Amniotic stem cell (primary cell): Measurements from ENCODE around the gene FAAP20.
"Not testable (repeated sequence)": the region's sequence is repeated elsewhere in the genome, so short reads cannot be mapped to it uniquely, and the experiment has no call there.

Experiments used
- DNase-seq: peaks from one replicate; lab custom pipeline; 2025; lab: John Stamatoyannopoulos, UW

The FAAP20 gene

DNA sequence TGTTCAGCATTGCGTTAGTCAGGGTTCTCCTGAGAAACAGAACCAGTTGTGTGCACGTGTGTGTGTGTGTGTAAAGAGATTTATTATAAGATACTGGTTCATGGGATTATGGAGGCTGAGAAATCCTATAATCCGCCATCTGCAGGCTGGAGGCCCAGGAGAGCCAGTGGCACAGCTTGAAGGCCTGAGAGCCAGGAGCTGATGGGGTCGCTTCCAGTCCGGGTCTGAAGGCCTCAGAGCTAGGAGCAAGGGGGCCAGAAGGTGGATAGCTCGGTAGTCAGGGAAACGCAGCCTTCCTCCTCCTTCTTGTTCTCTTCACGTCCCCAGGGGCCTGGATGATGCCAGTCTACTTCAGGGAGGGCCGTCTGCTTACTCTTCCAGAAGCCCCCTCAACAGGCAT lies 37.7 kb downstream of the FAAP20 start:
- DNase-seq, result no peak

- no peak for DNase-seq
These were observed 38.8 kb downstream of the FAAP20 start for GRCh38 chr1:2155788-2156187.

GRCh38 chr1:2155147-2155598 lies 39.4 kb downstream of the FAAP20 start:
- DNase-seq, result no peak

GRCh38 chr1:2154022-2154421 lies 40.5 kb downstream of the FAAP20 start:
- DNase-seq, result no peak

- no peak for DNase-seq
These were observed 41.6 kb downstream of the FAAP20 start for GRCh38 chr1:2152954-2153353.

- DNase-seq, result no peak
These were observed 42.7 kb downstream of the FAAP20 start for GRCh38 chr1:2151911-2152310.

DNA sequence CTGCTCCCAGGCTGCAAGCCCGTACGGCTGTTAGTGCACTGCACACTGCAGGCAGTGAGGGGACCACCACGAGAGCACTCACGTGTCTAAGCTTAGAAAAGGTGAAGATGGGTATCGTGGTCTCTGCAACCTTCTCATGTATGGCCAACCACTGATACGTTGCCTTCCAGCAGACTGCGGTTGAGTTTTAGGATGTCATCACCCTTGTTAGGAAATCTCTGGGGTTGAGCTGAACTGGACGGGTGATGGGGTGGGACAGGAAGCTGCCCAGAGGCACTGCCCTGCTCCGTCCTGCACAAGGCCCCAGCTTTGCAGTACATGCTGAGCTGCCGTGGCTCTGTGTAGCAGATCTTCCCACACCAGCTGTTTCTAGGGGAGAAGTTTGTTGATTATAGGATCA lies 43.3 kb downstream of the FAAP20 start:
- DNase-seq, result no peak

DNA sequence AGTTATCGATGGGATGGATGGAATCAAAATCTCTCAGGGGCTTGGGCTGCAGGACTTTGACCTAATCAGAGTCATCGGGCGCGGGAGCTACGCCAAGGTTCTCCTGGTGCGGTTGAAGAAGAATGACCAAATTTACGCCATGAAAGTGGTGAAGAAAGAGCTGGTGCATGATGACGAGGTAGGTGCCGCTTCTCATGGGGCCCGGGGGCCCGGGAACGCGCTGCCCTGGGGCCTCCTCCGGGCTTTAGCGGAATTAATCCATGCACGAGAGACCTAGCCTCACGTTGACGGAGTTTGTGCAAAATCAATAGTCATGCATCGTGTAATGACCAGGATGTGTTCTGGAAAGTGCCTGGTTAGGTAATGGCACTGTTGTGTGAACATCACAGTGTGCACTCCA lies 43.8 kb downstream of the FAAP20 start:
- DNase-seq, result no peak

GRCh38 chr1:2148691-2149090 lies 45.9 kb downstream of the FAAP20 start:
- DNase-seq, result no peak

- DNase-seq, result not testable (repeated sequence)
These were observed 46.7 kb downstream of the FAAP20 start for GRCh38 chr1:2147869-2148268.

- DNase-seq, result no peak
These were observed 47.6 kb downstream of the FAAP20 start for GRCh38 chr1:2146836-2147517.

DNA sequence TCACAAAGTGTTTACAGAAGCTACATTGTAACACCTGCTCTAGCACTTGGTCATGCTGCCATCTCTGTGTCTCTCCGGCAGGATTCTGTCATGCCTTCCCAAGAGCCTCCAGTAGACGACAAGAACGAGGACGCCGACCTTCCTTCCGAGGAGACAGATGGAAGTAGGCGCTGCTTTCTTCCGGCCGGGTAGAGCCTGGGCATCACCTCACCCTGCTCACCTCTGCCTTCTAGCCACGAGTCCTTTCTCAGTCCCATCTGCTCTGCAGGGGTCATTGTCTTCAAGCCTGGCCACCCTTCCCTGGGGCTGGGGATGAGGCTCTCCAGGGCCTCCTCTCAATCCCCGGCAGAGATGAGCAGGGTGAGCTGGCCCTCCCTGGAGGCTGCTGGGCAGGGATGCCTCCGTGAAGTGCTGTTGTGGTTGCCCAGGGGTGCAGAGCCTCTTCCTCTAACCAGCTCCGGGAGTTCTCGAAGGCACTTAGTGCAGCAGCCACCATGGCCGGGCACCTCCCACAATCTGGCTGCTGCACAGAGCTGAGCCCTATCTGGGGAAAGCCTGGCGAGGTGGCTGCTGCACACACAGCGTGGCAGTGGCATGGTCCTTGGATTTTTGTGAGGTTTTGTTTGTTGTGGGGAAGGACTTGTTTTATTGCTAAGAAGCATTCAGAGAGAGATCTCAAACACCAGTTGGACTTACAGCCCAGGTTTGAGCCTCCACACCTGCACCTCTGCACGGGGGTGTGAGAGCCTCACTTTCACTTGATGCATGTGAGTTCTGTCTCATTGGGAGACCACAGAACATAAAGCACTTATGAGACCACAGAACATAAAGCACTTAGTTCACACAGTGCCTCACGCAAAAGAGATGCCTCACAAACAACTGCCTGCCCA lies 48.4 kb downstream of the FAAP20 start:
- no peak for DNase-seq

DNA sequence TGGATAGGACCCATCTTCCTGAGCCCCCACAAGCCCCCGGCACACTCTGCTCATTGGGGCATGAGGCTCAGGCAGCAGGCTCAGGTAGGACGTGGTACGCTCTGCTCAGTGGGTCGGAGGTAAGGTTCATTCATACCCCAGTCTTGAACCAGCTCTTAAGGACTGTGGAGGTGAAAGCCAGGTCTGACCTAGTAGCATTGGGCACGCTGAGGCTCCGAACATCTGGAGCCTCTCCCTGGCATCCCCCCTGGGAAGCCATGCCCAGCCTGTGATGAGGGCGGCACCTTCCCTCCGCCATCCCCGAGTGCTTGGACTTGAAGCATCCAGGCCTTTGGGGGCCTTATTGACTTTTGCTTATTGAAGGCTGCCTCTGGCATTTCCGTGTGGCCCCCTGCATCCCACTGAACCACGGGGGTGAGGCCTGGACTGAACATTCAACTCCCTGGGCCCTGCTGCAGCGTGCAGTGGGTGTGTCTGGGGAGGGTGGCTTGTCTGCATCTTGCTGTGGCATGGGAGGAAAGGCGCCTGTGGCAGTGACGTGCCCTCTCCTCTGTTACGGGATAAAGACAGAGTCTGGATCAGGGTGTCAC lies 50.0 kb downstream of the FAAP20 start:
- DNase-seq, result no peak

- no peak for DNase-seq
These were observed 50.6 kb downstream of the FAAP20 start for GRCh38 chr1:2143814-2144500.

GRCh38 chr1:2141025-2141424 lies 53.5 kb downstream of the FAAP20 start:
- no peak for DNase-seq
